HL-60 (cell line): ENCODE measurements around the gene IL12B.

ENCODE experiments used
- DNase-seq, 2 experiments: peaks; one replicate each; pipeline ENCODE4 v3.0.0-alpha.2; 2010 to 2020; ENCODE audit warnings: low read depth in 1 of 2, low spot score in 1 of 2
- H3K27ac ChIP-seq: fragments of 250-450 bp; sonication (Bioruptor Pico); replicated peaks from 2 replicates; pipeline ENCODE4 v1.5.1; 2020; ENCODE audit warnings: mild to moderate bottlenecking, moderate library complexity
- H3K27me3 ChIP-seq: fragments of 250-450 bp; sonication (Bioruptor Pico); 2 replicates; pipeline ENCODE4 v1.5.1; 2021; ENCODE audit warnings: mild to moderate bottlenecking, moderate library complexity; ENCODE audit not compliant: insufficient read depth, poor library complexity, severe bottlenecking
- H3K4me3 ChIP-seq: replicated peaks from 2 replicates; pipeline ENCODE4 v1.5.1; 2011; ENCODE audit warnings: mild to moderate bottlenecking, control low read depth, low read length; ENCODE audit not compliant: insufficient read depth
- CTCF ChIP-seq: IDR thresholded peaks from one replicate; pipeline ENCODE4 v1.5.1; 2011; ENCODE audit warnings: low read length, control low read depth, inconsistent platforms; ENCODE audit not compliant: insufficient read depth
- GABPA ChIP-seq: IDR thresholded peaks from 2 replicates; pipeline ENCODE4 v1.6.1; 2012; ENCODE audit warnings: low read depth
- POLR2AphosphoS5 ChIP-seq: IDR thresholded peaks from 2 replicates; pipeline ENCODE4 v1.6.1; 2012; ENCODE audit warnings: low read depth
- REST ChIP-seq: IDR thresholded peaks from 2 replicates; pipeline ENCODE4 v1.6.1; 2012; ENCODE audit warnings: low read depth; ENCODE audit not compliant: insufficient replicate concordance
- SPI1 ChIP-seq: IDR thresholded peaks from 2 replicates; pipeline ENCODE4 v1.6.1; 2012; ENCODE audit warnings: low read depth, mild to moderate bottlenecking, borderline replicate concordance

IL12B gene

GRCh38 chr5:159313197-159313596 lies 17.1 kb downstream of the IL12B start:
- no peaks in the 10 kb centered on the region for H3K27me3 ChIP-seq
- no peak overlapping the region for H3K27ac ChIP-seq
- no peak for TF ChIP-seq SPI1
- TF ChIP-seq POLR2AphosphoS5 = no peak
- no peak for TF ChIP-seq REST
- no peak for TF ChIP-seq GABPA
- no peak for TF ChIP-seq CTCF
- no peak overlapping the region for H3K4me3 ChIP-seq
- DNase-seq = no peak

GRCh38 chr5:159311063-159311462 lies 19.2 kb downstream of the IL12B start:
- Histone ChIP-seq H3K27ac (no peak overlapping the region), H3K27me3 (no peaks in the 10 kb centered on the region), H3K4me3 (no peak overlapping the region)
- TF ChIP-seq POLR2AphosphoS5 = no peak
- TF ChIP-seq CTCF = no peak
- TF ChIP-seq REST = no peak
- TF ChIP-seq SPI1 = no peak
- TF ChIP-seq GABPA = no peak
- no peak for DNase-seq

- TF ChIP-seq SPI1 (no peak), CTCF (no peak), POLR2AphosphoS5 (no peak), REST (no peak), GABPA (no peak)
- Histone ChIP-seq H3K27ac (no peak overlapping the region), H3K27me3 (no peaks in the 10 kb centered on the region), H3K4me3 (no peak overlapping the region)
- no peak for DNase-seq
Observed at GRCh38 chr5:159310511-159310910, 19.8 kb downstream of the IL12B start.
